IMR-90 (cell line): Measurements from ENCODE around the gene MAOB.

Source experiments
- MXI1 ChIP-seq: IDR thresholded peaks from 2 replicates; pipeline ENCODE4 v1.6.1; 2012; ENCODE audit warnings: low read depth, mild to moderate bottlenecking, low read length, moderate library complexity, borderline replicate concordance
- POLR2A ChIP-seq: IDR thresholded peaks from 2 replicates; pipeline ENCODE4 v1.6.1; 2012; ENCODE audit warnings: mild to moderate bottlenecking, low read depth, low read length
- RFX5 ChIP-seq: IDR thresholded peaks from 2 replicates; pipeline ENCODE4 v1.8.0; 2012; ENCODE audit warnings: low read depth, mild to moderate bottlenecking, low read length, moderate library complexity
- TF ChIP-seq, protein P1 (sequence below): conservative IDR thresholded peaks from 2 replicates; pipeline ENCODE4 v1.5.1; 2012; ENCODE audit warnings: mild to moderate bottlenecking, low read depth, low read length, improper control_type of control experiment
- TF ChIP-seq, protein P2 (sequence below): fragments of 150-350 bp; IDR thresholded peaks from 2 replicates; pipeline ENCODE4 v1.6.1; 2017; ENCODE audit warnings: mild to moderate bottlenecking, antibody characterized with exemption, low read length, low read depth

GRCh38 chrX:43718081-43718480 lies 164.2 kb downstream of the MAOB start:
- no peak for TF ChIP-seq MXI1
- TF ChIP-seq POLR2A, result no peak
- TF ChIP-seq, protein P1, sequence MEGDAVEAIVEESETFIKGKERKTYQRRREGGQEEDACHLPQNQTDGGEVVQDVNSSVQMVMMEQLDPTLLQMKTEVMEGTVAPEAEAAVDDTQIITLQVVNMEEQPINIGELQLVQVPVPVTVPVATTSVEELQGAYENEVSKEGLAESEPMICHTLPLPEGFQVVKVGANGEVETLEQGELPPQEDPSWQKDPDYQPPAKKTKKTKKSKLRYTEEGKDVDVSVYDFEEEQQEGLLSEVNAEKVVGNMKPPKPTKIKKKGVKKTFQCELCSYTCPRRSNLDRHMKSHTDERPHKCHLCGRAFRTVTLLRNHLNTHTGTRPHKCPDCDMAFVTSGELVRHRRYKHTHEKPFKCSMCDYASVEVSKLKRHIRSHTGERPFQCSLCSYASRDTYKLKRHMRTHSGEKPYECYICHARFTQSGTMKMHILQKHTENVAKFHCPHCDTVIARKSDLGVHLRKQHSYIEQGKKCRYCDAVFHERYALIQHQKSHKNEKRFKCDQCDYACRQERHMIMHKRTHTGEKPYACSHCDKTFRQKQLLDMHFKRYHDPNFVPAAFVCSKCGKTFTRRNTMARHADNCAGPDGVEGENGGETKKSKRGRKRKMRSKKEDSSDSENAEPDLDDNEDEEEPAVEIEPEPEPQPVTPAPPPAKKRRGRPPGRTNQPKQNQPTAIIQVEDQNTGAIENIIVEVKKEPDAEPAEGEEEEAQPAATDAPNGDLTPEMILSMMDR, result no peak
- TF ChIP-seq, protein P2, sequence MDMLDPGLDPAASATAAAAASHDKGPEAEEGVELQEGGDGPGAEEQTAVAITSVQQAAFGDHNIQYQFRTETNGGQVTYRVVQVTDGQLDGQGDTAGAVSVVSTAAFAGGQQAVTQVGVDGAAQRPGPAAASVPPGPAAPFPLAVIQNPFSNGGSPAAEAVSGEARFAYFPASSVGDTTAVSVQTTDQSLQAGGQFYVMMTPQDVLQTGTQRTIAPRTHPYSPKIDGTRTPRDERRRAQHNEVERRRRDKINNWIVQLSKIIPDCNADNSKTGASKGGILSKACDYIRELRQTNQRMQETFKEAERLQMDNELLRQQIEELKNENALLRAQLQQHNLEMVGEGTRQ, result no peak
- no peak for TF ChIP-seq RFX5
